GM10266 (cell line): ENCODE results near the gene TSPAN8.

ENCODE experiments used
- DNase-seq: peaks from one replicate; pipeline ENCODE4 v3.0.0; 2012; ENCODE audit errors: extremely low spot score
- TF ChIP-seq, protein P1 (sequence below): IDR thresholded peaks from 2 replicates; pipeline ENCODE4 v1.5.1; 2012; ENCODE audit warnings: mild to moderate bottlenecking, low read depth; ENCODE audit not compliant: control insufficient read depth, insufficient read depth; ENCODE audit errors: missing control alignments

The TSPAN8 gene

DNA sequence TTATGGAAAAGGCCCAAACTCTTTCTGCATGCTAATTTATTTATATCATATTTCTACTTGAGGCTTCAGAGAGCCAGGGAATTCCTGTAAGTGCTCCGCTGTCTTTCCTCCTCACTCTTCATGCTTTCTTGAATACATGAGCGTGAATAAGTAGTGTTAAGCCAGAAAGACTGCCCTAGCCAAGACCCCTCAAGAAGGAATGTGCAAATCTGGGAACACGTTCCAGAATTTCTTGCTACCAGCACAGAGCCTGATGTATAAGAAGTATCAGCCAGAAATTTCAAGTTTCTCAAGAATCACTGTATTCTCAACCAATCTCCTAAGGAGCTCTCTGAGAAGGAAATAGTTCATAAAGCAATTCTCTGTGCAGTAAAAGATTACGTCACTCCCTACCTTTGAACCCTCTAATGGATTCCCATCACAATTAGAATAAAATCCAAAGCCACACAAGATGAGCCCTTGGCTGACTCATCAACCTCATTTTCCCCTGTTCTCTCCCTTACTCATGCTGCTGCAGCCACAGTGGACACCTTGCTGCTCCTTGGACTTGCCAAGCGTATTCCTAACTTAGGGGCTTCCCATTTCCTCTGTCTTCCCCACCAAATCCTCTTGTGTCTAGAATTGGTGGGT is 6.9 kb upstream of the TSPAN8 start:
- TF ChIP-seq, protein P1, sequence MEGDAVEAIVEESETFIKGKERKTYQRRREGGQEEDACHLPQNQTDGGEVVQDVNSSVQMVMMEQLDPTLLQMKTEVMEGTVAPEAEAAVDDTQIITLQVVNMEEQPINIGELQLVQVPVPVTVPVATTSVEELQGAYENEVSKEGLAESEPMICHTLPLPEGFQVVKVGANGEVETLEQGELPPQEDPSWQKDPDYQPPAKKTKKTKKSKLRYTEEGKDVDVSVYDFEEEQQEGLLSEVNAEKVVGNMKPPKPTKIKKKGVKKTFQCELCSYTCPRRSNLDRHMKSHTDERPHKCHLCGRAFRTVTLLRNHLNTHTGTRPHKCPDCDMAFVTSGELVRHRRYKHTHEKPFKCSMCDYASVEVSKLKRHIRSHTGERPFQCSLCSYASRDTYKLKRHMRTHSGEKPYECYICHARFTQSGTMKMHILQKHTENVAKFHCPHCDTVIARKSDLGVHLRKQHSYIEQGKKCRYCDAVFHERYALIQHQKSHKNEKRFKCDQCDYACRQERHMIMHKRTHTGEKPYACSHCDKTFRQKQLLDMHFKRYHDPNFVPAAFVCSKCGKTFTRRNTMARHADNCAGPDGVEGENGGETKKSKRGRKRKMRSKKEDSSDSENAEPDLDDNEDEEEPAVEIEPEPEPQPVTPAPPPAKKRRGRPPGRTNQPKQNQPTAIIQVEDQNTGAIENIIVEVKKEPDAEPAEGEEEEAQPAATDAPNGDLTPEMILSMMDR: no peak

DNA sequence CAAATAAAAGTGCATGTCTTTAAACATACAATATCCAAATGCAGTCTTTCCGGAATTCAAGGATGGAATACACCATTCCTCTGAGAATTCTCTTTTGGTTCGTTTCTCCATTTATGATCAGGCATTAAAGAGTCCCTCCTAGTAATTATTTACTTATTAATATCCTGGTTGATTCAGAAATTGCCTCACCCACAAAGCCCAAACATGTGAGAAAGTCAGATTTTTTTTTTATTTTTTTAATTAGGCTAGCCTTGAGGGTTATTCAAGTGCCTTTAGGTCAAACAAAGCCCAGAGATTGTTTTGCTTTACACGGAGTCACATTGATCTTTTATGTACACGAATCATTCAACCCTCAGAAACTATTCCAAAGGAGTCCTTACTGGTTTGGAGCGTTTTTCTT is 6.4 kb upstream of the TSPAN8 start:
- no peak for DNase-seq
- TF ChIP-seq, protein P1: no peak

More for the DNA sequence above, 6.9 kb upstream of the TSPAN8 start:
- DNase-seq: no peak

DNA sequence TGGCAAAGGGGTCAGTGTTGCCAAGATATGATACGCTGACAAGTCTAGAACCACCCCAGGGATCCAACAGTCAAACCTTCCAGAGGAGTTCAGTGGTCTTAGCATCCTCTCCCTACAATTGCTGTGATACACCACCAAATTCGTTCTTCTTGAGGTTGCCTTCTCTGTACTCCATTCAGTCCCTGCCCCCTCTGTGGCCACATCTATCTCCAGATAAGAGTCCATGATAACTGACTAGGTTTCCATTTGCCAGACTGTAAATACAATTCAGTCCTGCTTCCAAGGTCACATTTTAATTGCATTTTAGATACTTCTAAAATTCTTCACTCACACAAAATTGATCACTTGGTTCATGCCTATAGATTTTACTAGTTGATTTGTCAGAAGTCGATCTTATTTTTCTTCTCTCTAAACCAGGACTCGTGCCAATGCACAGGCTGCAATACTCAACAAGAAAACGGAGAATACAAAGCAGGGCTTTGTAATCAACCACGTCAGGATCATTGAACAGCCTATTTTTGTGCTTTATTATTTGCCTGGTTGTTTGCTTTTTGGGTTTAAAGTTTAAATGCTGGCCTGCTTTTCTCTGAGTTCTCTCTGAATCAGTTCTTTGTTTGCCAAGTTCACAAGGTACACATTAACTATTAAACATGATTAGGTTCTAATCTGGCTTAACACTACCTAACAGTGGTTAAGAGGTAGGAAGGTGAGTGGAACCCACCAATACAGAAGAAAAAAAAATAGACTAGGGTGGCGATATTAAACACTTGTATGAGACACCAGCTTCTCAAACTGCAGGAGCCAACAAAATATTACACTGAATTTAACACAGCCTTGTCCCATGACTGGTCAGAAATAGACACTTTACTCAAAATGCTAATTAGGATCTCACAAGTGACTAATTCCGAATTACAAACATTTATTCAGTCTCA is 5.3 kb upstream of the TSPAN8 start:
- TF ChIP-seq, protein P1: no peak
- DNase-seq: no peak

DNA sequence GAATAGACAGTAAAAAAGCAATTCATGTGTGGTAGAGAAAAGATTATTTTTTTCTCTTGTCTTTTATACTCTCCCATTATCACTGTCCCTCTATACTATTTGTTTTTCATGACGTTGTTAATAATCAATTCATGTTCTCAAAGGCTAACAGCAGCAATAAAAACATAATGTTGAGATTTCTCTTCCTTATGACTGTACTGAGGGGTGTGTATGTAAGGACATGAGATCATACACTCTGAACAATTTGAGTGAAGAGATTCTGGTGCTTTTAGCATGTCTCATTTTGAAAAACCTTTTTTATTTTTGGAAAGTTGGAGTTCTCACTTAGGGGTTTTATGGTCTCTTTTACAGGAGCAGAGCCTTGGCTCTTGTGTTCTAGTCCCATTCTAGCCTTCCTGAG is 3.8 kb upstream of the TSPAN8 start:
- TF ChIP-seq, protein P1: no peak
- no peak for DNase-seq

DNA sequence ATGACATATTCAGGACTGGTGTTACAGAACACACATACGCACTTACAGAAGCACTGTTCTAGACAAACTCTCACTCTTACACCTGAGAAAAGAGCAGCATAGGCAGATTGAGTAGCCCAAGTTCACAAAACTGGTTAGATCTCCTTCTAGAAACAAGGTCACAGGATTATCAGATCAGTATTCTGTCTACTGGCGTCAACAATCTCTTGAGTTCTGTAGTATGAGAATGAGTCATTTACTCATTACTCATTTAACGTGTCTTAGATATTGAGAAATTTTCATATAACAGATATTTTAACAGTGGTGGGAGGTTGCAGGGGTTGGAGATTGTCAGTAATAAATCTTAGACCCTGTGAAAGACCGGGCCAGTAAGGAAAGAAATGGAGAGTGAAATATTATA is 2.8 kb upstream of the TSPAN8 start:
- DNase-seq: no peak
- TF ChIP-seq, protein P1: no peak

DNA sequence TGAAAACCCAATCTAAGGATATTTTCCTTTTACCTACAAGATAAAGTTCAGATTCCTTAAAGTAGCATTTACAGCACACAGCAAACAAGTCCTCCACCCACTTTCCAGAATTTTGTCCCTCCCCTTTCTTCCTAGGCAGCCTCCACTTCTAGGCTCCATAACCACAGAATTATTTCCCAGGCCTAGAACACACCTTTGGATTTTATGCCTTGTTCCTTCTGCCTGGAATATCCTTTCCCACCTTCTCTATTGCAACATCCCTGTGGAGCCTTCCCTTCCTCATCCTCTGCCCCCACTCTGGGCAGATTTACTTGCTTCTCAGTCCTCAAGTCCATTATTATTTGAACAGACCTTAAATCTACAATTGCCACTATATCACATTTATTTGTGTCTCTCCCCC is 2.1 kb upstream of the TSPAN8 start:
- DNase-seq: no peak
- TF ChIP-seq, protein P1: no peak

DNA sequence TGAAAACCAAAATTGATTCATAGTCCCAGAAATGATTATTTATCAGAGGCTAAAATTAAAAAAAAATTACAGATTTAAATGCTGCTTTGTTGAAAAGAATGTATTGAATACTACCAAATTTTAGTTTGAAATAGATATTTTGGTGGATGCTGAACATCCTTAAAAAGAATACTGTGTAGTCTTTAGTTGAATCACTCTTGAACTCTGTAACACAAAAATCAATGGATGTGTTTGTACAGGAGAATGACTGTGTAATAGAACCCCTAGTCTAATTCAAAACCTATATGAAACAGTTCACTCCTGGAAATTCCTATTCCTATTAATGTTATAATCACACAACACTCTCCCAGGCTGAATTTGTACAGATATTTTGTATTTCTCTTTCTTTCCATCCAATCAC is 1.5 kb upstream of the TSPAN8 start:
- TF ChIP-seq, protein P1: no peak
- DNase-seq: no peak
